Ecto neural progenitor cell (in vitro differentiated cells): ENCODE measurements around the gene CD160.
"Not testable (repeated sequence)": the region's sequence is repeated elsewhere in the genome, so short reads cannot be mapped to it uniquely, and the experiment has no call there.

Experiments used
- DNase-seq: peaks from one replicate; pipeline ENCODE4 v3.0.0-alpha.2; 2018; ENCODE audit warnings: low spot score

Gene CD160, protein sequence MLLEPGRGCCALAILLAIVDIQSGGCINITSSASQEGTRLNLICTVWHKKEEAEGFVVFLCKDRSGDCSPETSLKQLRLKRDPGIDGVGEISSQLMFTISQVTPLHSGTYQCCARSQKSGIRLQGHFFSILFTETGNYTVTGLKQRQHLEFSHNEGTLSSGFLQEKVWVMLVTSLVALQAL

DNA sequence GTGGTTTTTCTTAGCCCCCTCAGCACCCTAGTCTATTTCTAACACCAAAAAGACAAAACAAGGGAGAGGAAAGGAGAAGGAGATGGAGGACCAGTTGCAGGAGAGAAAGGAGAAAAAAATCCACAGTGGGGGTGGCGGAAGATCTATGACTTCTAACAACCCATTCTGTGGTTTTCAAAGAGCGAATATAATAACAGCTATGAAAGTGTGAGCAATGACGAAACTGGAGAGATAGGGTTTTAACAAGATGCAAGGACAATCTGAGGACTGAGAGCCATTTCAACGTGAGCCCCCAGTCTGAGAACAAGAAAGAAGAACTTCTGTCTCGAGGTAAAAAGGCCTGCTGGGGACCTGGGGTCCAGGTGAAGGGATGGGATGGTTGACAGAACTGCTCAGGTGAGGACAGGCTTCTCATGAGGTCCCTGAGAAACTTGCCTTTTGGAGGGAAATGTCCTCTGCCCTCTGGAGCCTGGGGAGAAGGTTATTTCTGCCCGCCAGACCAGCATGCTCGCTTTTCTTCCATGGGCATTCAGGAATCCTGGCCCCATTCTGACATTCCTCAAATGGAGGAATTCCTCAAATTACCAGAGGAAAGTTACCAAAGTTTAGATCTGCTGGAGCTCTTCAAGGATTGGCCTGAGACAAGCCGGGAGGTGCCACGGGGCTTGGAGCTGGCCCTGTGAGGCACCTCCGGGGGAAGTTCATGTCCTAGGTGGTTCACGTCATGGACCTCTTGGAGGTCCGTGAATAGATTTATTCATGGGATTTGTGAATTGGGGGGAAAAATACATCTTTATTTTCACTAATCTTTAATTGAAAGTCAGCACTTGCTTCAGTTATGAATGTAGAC is at the start of gene CD160:
Gene CD160 (plus strand): TSS at position 270 of the 850 bp plus-strand sequence. CDS start 8,829 bp downstream, outside the sequence.
- DNase-seq: no peak

GRCh38 chr1:145670995-145671745 is 48.1 kb upstream of the CD160 start:
- not testable (repeated sequence) for DNase-seq

GRCh38 chr1:145673217-145673616 is 46.1 kb upstream of the CD160 start:
- not testable (repeated sequence) for DNase-seq

GRCh38 chr1:145684858-145685257 is 34.4 kb upstream of the CD160 start:
- not testable (repeated sequence) for DNase-seq

- DNase-seq: not testable (repeated sequence)
These were observed 33.2 kb upstream of the CD160 start for GRCh38 chr1:145686078-145686477.

- DNase-seq: no peak
These were observed 31.0 kb upstream of the CD160 start for GRCh38 chr1:145688328-145688727.

- no peak for DNase-seq
These were observed 30.4 kb upstream of the CD160 start for GRCh38 chr1:145688924-145689323.

GRCh38 chr1:145689922-145690321 is 29.4 kb upstream of the CD160 start:
- DNase-seq: no peak

- DNase-seq: no peak
These were observed 28.4 kb upstream of the CD160 start for GRCh38 chr1:145690587-145691558.

GRCh38 chr1:145692785-145693443 is 26.4 kb upstream of the CD160 start:
- DNase-seq: no peak

DNA sequence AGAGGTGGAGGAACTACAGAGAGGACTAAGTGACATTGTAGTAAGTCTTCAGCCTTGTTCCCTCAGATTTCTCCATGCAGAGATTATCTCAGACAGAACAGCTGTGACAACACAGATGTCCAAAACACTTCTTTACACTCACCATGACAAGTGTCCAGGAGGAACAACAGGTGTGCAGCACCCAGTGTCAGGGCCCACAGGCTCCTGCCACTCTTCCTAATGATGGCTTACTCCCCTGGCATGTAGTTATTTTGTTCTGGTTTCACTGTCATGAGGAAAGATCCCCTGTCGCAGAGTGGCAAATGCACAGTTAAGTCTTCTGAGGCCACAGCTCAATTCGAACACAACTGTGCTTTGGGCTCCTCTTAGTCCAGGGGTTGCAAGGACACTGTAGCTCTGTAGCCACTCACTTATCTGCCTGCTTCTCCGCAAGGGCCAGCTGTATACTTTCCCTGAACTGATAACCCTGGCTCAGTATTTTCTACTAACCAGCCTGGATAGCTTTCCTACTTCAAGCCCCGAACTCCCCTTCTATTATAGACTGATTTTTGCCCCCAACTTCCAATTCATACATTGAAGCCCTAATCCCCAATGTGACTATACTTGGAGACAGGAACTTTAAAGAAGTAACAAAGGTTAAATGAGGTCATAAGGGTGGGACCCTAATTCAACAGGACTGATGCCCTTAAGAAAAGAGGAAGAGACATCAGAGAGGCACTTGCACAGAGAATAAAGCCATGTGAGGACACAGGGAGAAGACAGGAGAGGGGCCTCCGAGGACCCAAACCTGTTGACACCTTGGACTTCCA is 23.3 kb upstream of the CD160 start:
- DNase-seq: no peak

- no peak for DNase-seq
These were observed 22.7 kb upstream of the CD160 start for GRCh38 chr1:145696630-145696960.

DNA sequence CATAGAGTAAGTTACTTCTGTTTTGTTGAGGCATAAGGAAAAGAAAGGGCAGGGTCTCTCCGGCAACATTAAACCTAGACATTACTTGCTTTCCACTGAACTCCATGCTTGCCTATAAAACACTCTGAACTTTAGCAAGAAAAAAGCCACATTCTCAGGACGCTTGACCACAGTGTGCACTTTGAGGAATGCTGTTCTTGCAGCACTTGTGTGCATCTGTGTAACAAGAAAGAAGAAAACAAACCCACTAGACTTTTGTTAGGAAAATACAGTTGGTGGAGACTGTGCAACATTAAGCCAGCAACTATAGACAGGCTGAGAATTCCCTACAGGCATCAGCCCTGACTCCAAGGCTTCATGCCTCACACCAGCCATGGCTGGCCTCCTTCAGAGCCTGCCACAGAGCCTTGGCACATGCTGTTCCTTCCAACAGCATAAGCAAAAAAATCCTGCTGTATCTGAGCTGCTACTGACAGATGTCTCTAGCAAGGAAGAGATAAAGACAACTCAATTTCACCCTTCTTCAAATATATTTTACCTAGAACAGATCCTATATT is 17.9 kb upstream of the CD160 start:
- DNase-seq: no peak

- no peak for DNase-seq
These were observed 17.2 kb upstream of the CD160 start for GRCh38 chr1:145702052-145702451.

GRCh38 chr1:145702826-145703225 is 16.5 kb upstream of the CD160 start:
- DNase-seq: no peak

DNA sequence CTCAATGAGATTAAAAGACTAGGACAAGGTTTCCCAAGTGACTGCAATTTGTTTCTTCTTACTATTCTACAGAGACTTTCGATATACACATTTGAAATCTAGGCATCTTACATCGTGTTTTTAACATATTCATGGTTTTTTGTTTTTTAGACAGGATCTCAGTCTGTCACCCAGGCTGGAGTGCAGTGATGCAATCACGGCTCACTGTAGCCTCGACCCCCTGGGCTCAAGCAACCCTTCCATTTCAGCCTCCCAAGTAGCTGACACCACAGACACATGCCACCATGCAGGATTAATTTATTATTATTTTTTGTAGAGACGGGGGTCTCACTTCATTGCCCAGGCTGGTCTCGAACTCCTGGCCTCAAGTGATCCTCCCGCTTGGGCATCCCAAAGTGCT is 13.7 kb upstream of the CD160 start:
- no peak for DNase-seq

GRCh38 chr1:145706086-145706664 is 13.1 kb upstream of the CD160 start:
- DNase-seq: no peak

DNA sequence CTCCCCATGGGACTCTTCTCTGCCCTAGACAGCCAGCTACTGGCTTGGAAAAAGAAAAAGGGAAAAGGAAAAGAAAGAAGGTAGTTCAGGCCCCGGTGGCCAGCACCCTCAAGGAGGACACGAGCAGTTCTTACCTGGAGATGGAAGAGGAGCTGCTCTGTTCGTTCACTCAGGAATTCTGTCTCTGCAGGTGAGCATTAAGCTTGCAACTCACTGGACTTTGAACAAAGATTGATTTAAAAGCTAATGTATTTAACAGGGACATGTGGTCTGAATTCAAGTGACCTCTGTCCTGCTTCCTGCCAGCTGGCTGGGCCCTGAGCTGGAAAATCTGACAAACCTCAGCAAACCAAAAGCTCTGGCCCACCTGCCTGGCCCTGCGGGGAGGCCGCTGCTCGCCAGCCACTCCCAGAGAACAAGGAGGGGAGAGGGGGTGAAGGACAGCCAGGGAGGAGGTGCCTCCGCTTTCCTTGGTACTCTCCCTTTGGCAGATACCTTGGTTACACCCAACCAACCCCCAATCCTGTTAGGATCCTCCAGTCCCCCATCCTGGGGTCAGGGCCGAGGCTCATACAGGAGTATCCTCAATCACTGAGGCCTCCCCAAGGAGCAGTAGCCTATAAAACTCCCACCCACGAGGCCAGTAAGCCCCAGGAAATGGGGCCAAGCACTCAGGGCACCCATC is 12.0 kb upstream of the CD160 start, which contains the start of gene PDZK1:
Gene PDZK1 (minus strand): TSS at position 186 of the 685 bp plus-strand sequence. CDS start 19,347 bp downstream, outside the sequence.
- DNase-seq: no peak

DNA sequence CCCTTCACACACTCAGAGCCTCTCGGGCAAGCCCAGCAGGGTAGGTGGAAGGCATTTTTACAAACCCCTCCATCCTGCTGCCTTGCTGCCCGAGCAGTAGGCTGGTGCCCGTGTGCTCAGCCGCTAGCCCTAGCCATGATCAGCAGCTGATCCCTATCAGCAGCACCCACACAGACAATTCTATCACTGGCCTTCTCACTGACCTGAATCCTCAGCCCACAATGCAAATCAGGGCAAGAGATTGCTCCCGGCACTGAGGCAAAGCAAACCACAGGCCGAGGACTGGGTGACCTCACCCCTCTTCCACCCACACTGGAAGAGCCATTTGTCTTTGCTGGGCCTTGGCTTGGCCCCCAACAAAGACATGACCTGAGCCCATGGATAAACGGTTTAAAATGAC is 11.2 kb upstream of the CD160 start:
- DNase-seq: no peak
